ENCODE results near the gene TBC1D4. TPM values are rescaled to one million over a fixed set of nuclear protein-coding genes. Genes with fewer than 3 reads are reported as not detected.

The TBC1D4 gene
- polyA plus RNA-seq, 1 donor from 2014 or later: 3.9 TPM

- Histone ChIP-seq H3K27ac (ENCODE audit: low read length) (no peak overlapping the region), H4K20me1 (ENCODE audit: insufficient read depth) (no peaks in the 10 kb centered on the region), H3K9me2 (ENCODE audit: insufficient read depth, low read length) (no peaks in the 10 kb centered on the region), H3K27me3 (ENCODE audit: insufficient read depth, low read depth, low read length) (no peaks in the 10 kb centered on the region), H3K36me3 (ENCODE audit: insufficient read depth, low read length) (no peaks in the 10 kb centered on the region), H2AFZ (ENCODE audit: low read depth, low read length) (no peak overlapping the region), H3F3A (ENCODE audit: insufficient read depth, low read length, poor library complexity, severe bottlenecking) (no peaks in the 10 kb centered on the region), H3K4me3 (ENCODE audit: low read length) (no peak overlapping the region), H3K79me2 (replicated peaks; ENCODE audit: insufficient read depth, low read length) (no peaks in the 10 kb centered on the region), H3K4me2 (ENCODE audit: low read length) (no peak overlapping the region), H3K9ac (ENCODE audit: low read length) (no peak overlapping the region), H3K9me3 (ENCODE audit: low read length) (no peaks in the 10 kb centered on the region)
- TF ChIP-seq EZH2 (IDR thresholded peaks at IDR 0.05; ENCODE audit: borderline replicate concordance, insufficient read depth, low read length, poor library complexity, severe bottlenecking) (no peak), POLR2AphosphoS5 (IDR thresholded peaks at IDR 0.05) (no peak), TAF1 (IDR thresholded peaks at IDR 0.05; ENCODE audit: low read depth) (no peak), SMC3 (conservative IDR thresholded peaks at IDR 0.05; ENCODE audit: poor library complexity) (no peak), MXI1 (conservative IDR thresholded peaks at IDR 0.05; ENCODE audit: poor library complexity, severe bottlenecking) (no peak), CTCF (IDR thresholded peaks at IDR 0.05; ENCODE audit: poor library complexity, severe bottlenecking) (no peak), EP300 (conservative IDR thresholded peaks at IDR 0.05; ENCODE audit: poor library complexity, severe bottlenecking) (no peak)
Measured at GRCh38 chr13:75423946-75424345, 58.0 kb downstream of the TBC1D4 start.

- Histone ChIP-seq H4K20me1 (ENCODE audit: insufficient read depth) (no peaks in the 10 kb centered on the region), H3K27ac (ENCODE audit: low read length) (no peak overlapping the region), H3K9me2 (ENCODE audit: insufficient read depth, low read length) (no peaks in the 10 kb centered on the region)
Measured at GRCh38 chr13:75422028-75422427, 59.9 kb downstream of the TBC1D4 start.

More at GRCh38 chr13:75422028-75422427, 59.9 kb downstream of the TBC1D4 start:
- TF ChIP-seq CTCF (IDR thresholded peaks at IDR 0.05; ENCODE audit: poor library complexity, severe bottlenecking) (no peak), RAD21 (conservative IDR thresholded peaks at IDR 0.05) (no peak), MXI1 (conservative IDR thresholded peaks at IDR 0.05; ENCODE audit: poor library complexity, severe bottlenecking) (no peak), SMC3 (conservative IDR thresholded peaks at IDR 0.05; ENCODE audit: poor library complexity) (no peak), REST (IDR thresholded peaks at IDR 0.05; ENCODE audit: borderline replicate concordance) (no peak), EP300 (conservative IDR thresholded peaks at IDR 0.05; ENCODE audit: poor library complexity, severe bottlenecking) (no peak)
- H3K4me2 ChIP-seq (ENCODE audit: low read length): no peak overlapping the region
- H3K27me3 ChIP-seq (ENCODE audit: insufficient read depth, low read depth, low read length): no peaks in the 10 kb centered on the region
- H2AFZ ChIP-seq (ENCODE audit: low read depth, low read length): no peak overlapping the region
- H3K9ac ChIP-seq (ENCODE audit: low read length): no peak overlapping the region
- no peak overlapping the region for H3K4me3 ChIP-seq (ENCODE audit: low read length)
- H3K9me3 ChIP-seq (ENCODE audit: low read length): no peaks in the 10 kb centered on the region
- H3F3A ChIP-seq (ENCODE audit: insufficient read depth, low read length, poor library complexity, severe bottlenecking): no peaks in the 10 kb centered on the region
- H3K36me3 ChIP-seq (ENCODE audit: insufficient read depth, low read length): no peaks in the 10 kb centered on the region
- H3K79me2 ChIP-seq (replicated peaks; ENCODE audit: insufficient read depth, low read length): no peaks in the 10 kb centered on the region
